Measurements from ENCODE around the gene SDF4.

DNA sequence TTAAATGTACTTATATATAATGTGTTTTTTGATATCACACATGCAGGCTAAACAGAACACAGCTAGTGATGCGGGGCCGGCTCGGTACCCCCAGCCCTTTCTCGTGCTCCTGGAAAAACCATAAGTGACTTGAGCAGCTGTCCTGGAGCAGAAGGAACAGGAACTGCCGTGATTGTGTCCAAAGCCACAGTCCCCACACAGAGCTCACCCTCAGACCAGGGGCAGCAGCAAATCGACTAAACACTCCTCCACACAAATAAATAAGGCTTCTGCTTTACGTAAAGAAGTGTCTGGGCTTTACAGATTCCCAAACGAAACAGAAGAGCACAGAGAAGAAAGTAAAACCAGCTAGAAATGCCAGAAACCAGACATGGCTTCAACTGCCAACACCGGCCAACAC is 32.2 kb upstream of the SDF4 start:
- no peak for TF ChIP-seq SUZ12 (IDR thresholded peaks at IDR 0.05)
- no peak for TF ChIP-seq HDGF (IDR thresholded peaks at IDR 0.05; ENCODE audit: borderline replicate concordance)
- no peak for TF ChIP-seq SP1 (IDR thresholded peaks at IDR 0.05)
- no peak for TF ChIP-seq NFRKB (IDR thresholded peaks at IDR 0.05)
- no peak for TF ChIP-seq ZNF384 (IDR thresholded peaks at IDR 0.05)
- no peak for TF ChIP-seq BHLHE40 (IDR thresholded peaks at IDR 0.05; ENCODE audit: borderline replicate concordance)
- TF ChIP-seq LEF1 (IDR thresholded peaks at IDR 0.05; ENCODE audit: borderline replicate concordance), result no peak
- no peak for TF ChIP-seq TARDBP (IDR thresholded peaks at IDR 0.05)
- no peak for TF ChIP-seq FOXA1 (IDR thresholded peaks at IDR 0.05)
- no peak for TF ChIP-seq ELF4 (IDR thresholded peaks at IDR 0.05)
- no peak for TF ChIP-seq FOXK2 (IDR thresholded peaks at IDR 0.05)
- TF ChIP-seq FOXM1 (IDR thresholded peaks at IDR 0.05; ENCODE audit: borderline replicate concordance), result no peak
- TF ChIP-seq, protein P1, sequence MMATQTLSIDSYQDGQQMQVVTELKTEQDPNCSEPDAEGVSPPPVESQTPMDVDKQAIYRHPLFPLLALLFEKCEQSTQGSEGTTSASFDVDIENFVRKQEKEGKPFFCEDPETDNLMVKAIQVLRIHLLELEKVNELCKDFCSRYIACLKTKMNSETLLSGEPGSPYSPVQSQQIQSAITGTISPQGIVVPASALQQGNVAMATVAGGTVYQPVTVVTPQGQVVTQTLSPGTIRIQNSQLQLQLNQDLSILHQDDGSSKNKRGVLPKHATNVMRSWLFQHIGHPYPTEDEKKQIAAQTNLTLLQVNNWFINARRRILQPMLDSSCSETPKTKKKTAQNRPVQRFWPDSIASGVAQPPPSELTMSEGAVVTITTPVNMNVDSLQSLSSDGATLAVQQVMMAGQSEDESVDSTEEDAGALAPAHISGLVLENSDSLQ (IDR thresholded peaks at IDR 0.05), result no peak
- no peak for TF ChIP-seq L3MBTL2 (conservative IDR thresholded peaks at IDR 0.05)
